Measurements from ENCODE around the gene OPCML.

Gene OPCML

DNA sequence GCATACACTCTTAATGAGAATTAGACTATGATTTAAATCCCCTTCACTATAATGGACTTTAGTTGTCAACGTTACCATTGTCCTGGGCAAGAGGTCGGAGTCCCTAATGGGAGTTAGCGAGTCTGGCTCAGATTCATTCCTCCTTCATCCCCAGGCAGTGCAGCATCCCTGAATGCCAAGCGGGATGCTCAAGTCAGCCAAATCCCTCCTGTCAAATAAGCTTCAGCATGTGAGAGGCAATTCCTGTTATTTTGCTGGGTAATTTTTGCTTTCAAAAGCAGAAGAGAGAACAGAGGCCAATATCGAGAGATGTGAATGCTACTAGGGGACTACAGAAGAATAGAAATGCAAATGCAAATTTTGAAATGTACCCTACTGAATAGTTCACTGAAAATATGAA is 186.2 kb downstream of the OPCML start:
- no peaks in the 10 kb centered on the region for H3K9me3 Mint-ChIP-seq
- no peaks in the 10 kb centered on the region for H3K36me3 Mint-ChIP-seq (ENCODE audit: low read depth)
- H3K27ac Mint-ChIP-seq: no peak overlapping the region
- H3K4me3 Mint-ChIP-seq: no peak overlapping the region
- H3K27me3 Mint-ChIP-seq (ENCODE audit: low read depth): peaks cover 37% of the 10 kb centered on the region
- TF ChIP-seq, protein P1, sequence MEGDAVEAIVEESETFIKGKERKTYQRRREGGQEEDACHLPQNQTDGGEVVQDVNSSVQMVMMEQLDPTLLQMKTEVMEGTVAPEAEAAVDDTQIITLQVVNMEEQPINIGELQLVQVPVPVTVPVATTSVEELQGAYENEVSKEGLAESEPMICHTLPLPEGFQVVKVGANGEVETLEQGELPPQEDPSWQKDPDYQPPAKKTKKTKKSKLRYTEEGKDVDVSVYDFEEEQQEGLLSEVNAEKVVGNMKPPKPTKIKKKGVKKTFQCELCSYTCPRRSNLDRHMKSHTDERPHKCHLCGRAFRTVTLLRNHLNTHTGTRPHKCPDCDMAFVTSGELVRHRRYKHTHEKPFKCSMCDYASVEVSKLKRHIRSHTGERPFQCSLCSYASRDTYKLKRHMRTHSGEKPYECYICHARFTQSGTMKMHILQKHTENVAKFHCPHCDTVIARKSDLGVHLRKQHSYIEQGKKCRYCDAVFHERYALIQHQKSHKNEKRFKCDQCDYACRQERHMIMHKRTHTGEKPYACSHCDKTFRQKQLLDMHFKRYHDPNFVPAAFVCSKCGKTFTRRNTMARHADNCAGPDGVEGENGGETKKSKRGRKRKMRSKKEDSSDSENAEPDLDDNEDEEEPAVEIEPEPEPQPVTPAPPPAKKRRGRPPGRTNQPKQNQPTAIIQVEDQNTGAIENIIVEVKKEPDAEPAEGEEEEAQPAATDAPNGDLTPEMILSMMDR (IDR thresholded peaks at IDR 0.05; ENCODE audit: unreplicated experiment in 3 of 3): no peak
- no peaks in the 10 kb centered on the region for H3K4me1 Mint-ChIP-seq

DNA sequence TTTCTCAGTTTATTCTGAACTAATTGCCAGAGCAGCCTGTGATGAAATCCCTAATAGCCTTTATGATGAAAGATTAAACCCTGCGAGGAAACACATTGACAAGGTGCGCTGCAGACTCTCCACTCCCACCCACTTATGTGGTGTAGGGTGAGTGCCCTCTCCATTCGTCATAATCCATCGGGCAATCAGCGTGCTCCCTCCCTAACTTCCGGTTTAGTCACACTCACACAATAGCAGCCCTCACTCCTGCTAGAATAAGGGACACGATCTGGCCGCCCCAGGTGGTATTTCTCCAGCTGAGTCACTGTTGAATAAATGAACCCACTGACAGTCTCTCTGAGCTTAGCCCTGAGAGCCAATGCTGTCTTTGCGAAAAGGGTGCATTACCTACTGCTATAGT is 188.3 kb downstream of the OPCML start:
- Mint-ChIP-seq H3K4me3 (no peak overlapping the region), H3K27ac (no peak overlapping the region), H3K4me1 (no peaks in the 10 kb centered on the region), H3K36me3 (ENCODE audit: low read depth) (no peaks in the 10 kb centered on the region), H3K9me3 (no peaks in the 10 kb centered on the region), H3K27me3 (ENCODE audit: low read depth) (peaks cover 31% of the 10 kb centered on the region)
- TF ChIP-seq, protein P1 (IDR thresholded peaks at IDR 0.05; ENCODE audit: unreplicated experiment in 3 of 3): no peak

DNA sequence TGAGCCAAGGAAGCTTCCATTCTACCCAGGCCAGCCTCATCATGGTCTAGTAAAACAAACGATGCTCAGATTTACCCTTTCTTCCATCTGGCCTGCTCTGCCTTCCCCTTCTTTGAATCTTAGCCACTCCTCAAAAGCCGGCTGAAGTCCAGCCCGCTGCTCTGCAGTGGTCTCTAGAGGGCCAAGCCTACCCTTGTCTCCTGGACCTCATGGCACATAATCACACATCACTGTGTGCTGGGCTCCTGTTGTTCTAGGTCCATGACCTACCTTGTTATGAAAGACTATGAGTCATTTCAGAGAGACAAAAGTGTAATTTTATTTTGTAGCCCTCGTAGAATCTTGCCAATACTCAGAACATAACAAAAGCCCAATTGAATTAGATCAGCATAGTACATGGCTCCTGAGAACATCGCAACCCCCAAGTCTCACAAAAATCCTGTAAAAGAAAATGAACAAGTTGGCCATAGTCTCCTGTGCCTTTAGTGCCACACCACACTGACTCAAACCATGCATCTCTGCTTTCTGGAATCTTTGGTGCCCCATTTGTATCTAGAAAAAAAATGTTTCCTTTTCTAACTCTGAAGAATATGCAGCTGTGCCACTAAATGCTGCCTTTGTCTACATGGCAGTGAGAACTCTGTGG is 192.7 kb downstream of the OPCML start:
- Mint-ChIP-seq H3K9me3 (peaks cover 7% of the 10 kb centered on the region), H3K36me3 (ENCODE audit: low read depth) (no peaks in the 10 kb centered on the region), H3K4me1 (no peaks in the 10 kb centered on the region), H3K4me3 (no peak overlapping the region), H3K27ac (no peak overlapping the region), H3K27me3 (ENCODE audit: low read depth) (peaks cover 15% of the 10 kb centered on the region)
- TF ChIP-seq, protein P1 (IDR thresholded peaks at IDR 0.05; ENCODE audit: unreplicated experiment in 3 of 3): no peak

DNA sequence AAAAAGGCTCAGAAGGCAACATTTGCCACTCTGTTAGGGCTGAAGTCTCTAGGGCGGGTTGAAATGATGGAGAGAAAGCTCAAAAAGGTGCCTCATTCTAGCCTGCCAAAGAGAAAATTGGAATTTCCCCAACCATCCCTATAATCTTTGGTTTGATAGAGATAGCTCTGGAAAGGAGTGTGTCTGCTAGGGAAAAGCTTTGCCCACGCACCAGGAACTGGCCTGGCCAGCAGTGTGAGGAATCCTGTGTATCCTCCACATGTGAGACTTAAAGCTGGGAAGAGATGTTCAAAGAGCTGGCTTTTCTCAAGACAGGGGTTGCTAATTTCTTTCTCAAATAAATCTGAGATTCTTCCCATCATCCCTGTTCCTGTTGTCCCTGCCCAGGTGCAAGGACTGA is 193.7 kb downstream of the OPCML start:
- Mint-ChIP-seq H3K4me3 (no peak overlapping the region), H3K27me3 (ENCODE audit: low read depth) (peaks cover 5% of the 10 kb centered on the region), H3K9me3 (peaks cover 11% of the 10 kb centered on the region), H3K27ac (no peak overlapping the region), H3K4me1 (no peaks in the 10 kb centered on the region), H3K36me3 (ENCODE audit: low read depth) (no peaks in the 10 kb centered on the region)
- TF ChIP-seq, protein P1 (IDR thresholded peaks at IDR 0.05; ENCODE audit: unreplicated experiment in 3 of 3): no peak

DNA sequence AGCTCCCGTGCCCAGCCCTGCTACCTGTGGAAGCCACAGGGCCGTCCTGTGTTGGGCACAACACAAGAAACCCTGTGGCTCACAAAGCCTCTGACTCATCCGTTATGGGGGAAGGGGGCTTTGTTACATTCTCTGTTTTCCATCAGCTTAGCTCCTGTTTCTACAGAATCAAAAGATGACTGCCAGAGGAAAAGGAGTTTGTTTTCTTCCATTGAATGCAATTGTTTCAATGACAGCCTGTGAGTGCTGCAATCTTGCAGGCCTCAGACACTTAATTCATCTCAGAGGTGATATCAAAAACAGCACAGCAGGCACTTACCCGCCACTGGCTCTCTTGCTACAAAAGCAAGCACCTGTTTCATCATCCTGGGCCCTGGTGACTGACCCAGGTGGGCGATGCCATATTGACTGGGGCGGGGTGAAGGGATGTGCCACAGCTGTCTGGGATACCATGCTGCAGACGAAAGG is 194.3 kb downstream of the OPCML start:
- no peak overlapping the region for H3K4me3 Mint-ChIP-seq
- peaks cover 9% of the 10 kb centered on the region for H3K27me3 Mint-ChIP-seq (ENCODE audit: low read depth)

More for the DNA sequence above, 194.3 kb downstream of the OPCML start:
- TF ChIP-seq, protein P1 (IDR thresholded peaks at IDR 0.05; ENCODE audit: unreplicated experiment in 3 of 3): no peak
- no peak overlapping the region for H3K27ac Mint-ChIP-seq
- H3K4me1 Mint-ChIP-seq: no peaks in the 10 kb centered on the region
- no peaks in the 10 kb centered on the region for H3K36me3 Mint-ChIP-seq (ENCODE audit: low read depth)
- peaks cover 11% of the 10 kb centered on the region for H3K9me3 Mint-ChIP-seq
